Mesothelial cell of epicardium (in vitro differentiated cells): ENCODE data around the gene EEF1A2. TPM values are rescaled to one million over a fixed set of nuclear protein-coding genes. Genes with fewer than 3 reads are reported as not detected.

ENCODE experiments used
- DNase-seq, 2 experiments: peaks; one replicate each; pipeline ENCODE4 v3.0.0; 2021; ENCODE audit warnings: low spot score in 2 of 2; ENCODE audit not compliant: unreplicated experiment in 2 of 2
- H3K27ac Mint-ChIP-seq: 2 replicates; pipeline ENCODE4 v1.8.0; 2021; ENCODE audit warnings: mixed read lengths
- H3K27me3 Mint-ChIP-seq: 2 replicates; pipeline ENCODE4 v1.8.0; 2021; ENCODE audit warnings: low read depth, mixed read lengths
- H3K36me3 Mint-ChIP-seq: 2 replicates; pipeline ENCODE4 v1.8.0; 2021; ENCODE audit warnings: mixed read lengths
- H3K4me1 Mint-ChIP-seq: 2 replicates; pipeline ENCODE4 v1.8.0; 2021; ENCODE audit warnings: mixed read lengths
- H3K4me3 Mint-ChIP-seq: 2 replicates; pipeline ENCODE4 v1.8.0; 2021; ENCODE audit warnings: mild to moderate bottlenecking, moderate library complexity, mixed read lengths
- H3K9me3 Mint-ChIP-seq: 2 replicates; pipeline ENCODE4 v1.8.0; 2021; ENCODE audit warnings: mixed read lengths
- total RNA-seq: library from RNA; stranded (reverse); gene quantifications from 3 replicates; pipeline ENCODE4 v1.2.1, GENCODE V29; 2021
- TF ChIP-seq, protein P1 (sequence below): fragments of 200-600 bp; sonication (generic); IDR thresholded peaks from one replicate; pipeline ENCODE4 v1.5.0; 2021; ENCODE audit warnings: antibody characterized with exemption; ENCODE audit not compliant: unreplicated experiment

Gene EEF1A2
- total RNA-seq, 1 donor from 2014 or later = 14.6 TPM

DNA sequence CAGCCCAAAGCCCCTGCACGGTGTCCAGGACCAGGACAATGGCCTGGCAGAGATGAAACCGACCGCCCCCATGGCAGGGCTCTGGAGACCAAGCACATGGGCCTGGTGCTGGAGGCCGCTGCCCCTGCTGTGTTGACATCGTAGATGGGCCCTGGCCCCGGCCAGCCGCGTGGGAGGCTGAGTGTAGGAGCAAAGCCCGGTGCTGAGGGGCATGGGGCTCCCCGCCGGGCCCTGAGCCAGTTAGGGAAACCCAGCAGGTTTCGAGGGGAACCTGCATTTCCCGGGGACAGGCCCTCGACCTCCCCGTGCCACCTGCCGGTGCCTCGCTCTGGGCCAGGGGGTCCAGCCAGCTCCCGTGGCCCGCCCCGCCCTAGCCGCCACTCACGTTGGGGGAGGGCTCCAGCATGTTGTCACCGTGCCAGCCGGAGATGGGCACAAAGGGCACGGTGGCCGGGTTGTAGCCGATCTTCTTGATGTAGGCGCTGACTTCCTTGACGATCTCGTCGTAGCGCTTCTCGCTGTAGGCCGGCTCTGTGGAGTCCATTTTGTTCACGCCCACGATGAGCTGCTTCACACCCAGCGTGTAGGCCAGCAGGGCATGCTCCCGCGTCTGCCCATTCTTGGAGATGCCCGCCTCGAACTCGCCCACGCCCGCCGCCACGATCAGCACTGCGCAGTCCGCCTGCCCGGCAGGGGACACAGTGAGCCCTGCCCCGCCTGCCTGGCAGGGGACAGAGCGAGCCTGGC, 4.3 kb downstream of the EEF1A2 start:
- no peaks in the 10 kb centered on the region for H3K36me3 Mint-ChIP-seq
- H3K4me3 Mint-ChIP-seq = no peak overlapping the region
- no peaks in the 10 kb centered on the region for H3K9me3 Mint-ChIP-seq
- H3K27ac Mint-ChIP-seq = no peak overlapping the region
- no peak for DNase-seq
- H3K27me3 Mint-ChIP-seq = peaks cover 50% of the 10 kb centered on the region
- H3K4me1 Mint-ChIP-seq = peaks cover 4% of the 10 kb centered on the region
- TF ChIP-seq, protein P1, sequence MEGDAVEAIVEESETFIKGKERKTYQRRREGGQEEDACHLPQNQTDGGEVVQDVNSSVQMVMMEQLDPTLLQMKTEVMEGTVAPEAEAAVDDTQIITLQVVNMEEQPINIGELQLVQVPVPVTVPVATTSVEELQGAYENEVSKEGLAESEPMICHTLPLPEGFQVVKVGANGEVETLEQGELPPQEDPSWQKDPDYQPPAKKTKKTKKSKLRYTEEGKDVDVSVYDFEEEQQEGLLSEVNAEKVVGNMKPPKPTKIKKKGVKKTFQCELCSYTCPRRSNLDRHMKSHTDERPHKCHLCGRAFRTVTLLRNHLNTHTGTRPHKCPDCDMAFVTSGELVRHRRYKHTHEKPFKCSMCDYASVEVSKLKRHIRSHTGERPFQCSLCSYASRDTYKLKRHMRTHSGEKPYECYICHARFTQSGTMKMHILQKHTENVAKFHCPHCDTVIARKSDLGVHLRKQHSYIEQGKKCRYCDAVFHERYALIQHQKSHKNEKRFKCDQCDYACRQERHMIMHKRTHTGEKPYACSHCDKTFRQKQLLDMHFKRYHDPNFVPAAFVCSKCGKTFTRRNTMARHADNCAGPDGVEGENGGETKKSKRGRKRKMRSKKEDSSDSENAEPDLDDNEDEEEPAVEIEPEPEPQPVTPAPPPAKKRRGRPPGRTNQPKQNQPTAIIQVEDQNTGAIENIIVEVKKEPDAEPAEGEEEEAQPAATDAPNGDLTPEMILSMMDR = no peak

DNA sequence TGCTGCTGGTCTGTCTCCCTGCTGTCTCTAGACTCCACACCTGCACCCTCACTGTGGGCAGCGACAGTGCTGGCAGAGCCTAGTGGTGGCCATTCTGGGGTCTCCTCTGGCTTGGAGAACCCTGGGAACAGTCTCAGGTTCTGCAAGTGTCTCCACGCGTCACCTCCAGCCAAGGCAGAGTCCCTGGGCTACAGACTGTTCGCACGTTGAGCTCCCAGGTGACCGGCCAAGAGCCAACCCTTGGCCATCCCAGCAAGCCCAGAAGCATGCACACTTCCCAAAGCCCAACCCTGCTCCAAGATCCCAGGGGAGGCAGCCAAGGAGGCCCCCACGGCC, 4.8 kb downstream of the EEF1A2 start:
- Mint-ChIP-seq H3K4me3 (no peak overlapping the region), H3K4me1 (peaks cover 4% of the 10 kb centered on the region), H3K27me3 (peaks cover 53% of the 10 kb centered on the region), H3K36me3 (no peaks in the 10 kb centered on the region), H3K9me3 (no peaks in the 10 kb centered on the region), H3K27ac (no peak overlapping the region)
- DNase-seq = no peak
- TF ChIP-seq, protein P1 = no peak

DNA sequence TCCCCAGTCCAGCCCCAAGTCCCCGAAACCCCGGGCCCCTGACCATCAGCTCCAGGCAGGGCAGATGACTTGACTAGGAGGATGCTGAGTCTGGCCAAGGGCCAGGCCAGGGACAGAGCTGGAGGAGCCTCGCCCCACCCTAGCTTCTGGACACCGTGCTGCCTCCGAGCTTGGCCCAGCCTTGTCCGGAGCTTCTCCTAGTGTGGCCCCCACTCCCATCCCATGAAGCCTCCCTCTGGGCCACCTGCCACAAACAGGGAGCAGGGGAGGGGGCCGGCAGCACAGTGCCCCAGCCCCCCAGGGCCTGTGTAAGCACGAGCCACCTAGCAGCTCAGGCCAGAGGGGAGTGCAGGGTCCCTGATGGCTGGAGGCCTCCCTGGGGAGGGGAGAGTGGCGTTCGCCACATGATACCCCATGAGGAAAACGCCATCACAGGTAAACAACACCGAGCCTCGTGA, 5.3 kb downstream of the EEF1A2 start:
- no peak overlapping the region for H3K27ac Mint-ChIP-seq
- DNase-seq = peak in 1 of 2 experiments; percentile 16
- no peak overlapping the region for H3K4me3 Mint-ChIP-seq
- H3K9me3 Mint-ChIP-seq = no peaks in the 10 kb centered on the region
- peaks cover 4% of the 10 kb centered on the region for H3K4me1 Mint-ChIP-seq
- H3K27me3 Mint-ChIP-seq = peaks cover 58% of the 10 kb centered on the region
- no peaks in the 10 kb centered on the region for H3K36me3 Mint-ChIP-seq
- TF ChIP-seq, protein P1 = no peak

DNA sequence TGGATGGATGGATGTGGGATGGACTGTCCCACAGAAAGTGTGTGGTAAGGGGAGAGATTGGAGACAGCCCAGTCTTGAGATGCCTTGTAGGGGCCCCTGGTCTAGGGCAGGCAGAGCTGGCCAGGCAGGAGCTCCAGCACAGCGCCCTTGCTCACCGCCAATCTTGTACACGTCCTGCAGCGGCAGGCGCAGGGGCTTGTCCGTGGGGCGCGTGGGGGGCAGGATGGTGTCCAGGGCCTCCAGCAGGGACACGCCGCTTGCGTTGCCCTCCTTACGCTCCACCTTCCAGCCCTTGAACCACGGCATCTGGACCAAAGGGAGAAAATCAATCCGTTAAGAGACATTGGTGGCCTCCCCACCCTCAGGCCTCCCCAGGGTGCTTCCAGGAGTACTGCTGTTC, 5.9 kb downstream of the EEF1A2 start:
- peak in 1 of 2 experiments; percentile 13 for DNase-seq
- no peaks in the 10 kb centered on the region for H3K36me3 Mint-ChIP-seq
- no peaks in the 10 kb centered on the region for H3K9me3 Mint-ChIP-seq
- peaks cover 4% of the 10 kb centered on the region for H3K4me1 Mint-ChIP-seq
- TF ChIP-seq, protein P1 = no peak
- H3K27me3 Mint-ChIP-seq = peaks cover 57% of the 10 kb centered on the region
- no peak overlapping the region for H3K4me3 Mint-ChIP-seq
- no peak overlapping the region for H3K27ac Mint-ChIP-seq

DNA sequence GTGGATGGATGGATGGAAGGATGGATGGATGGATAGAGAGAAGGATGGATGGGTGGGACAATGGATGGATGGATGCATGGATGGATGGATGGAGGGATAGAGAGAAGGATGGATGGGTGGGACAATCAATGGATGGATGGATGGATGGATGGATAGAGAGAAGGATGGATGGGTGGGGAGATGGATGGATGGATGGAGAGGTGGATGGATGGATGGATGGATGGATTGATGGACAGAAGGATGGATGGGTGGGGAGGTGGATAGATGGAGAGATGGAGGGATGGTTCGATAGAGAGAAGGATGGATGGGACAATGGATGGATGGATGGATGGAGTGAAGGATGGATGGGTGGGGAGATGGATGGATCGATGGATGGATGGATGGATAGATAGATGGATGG, 6.4 kb downstream of the EEF1A2 start:
- TF ChIP-seq, protein P1 = no peak
- no peaks in the 10 kb centered on the region for H3K36me3 Mint-ChIP-seq
- no peak overlapping the region for H3K27ac Mint-ChIP-seq
- H3K4me1 Mint-ChIP-seq = peaks cover 4% of the 10 kb centered on the region
- peaks cover 56% of the 10 kb centered on the region for H3K27me3 Mint-ChIP-seq
- no peak for DNase-seq
- no peak overlapping the region for H3K4me3 Mint-ChIP-seq
- no peaks in the 10 kb centered on the region for H3K9me3 Mint-ChIP-seq
